ENCODE results near the gene IL36RN. TPM values are rescaled to one million over a fixed set of nuclear protein-coding genes. Genes with fewer than 3 reads are reported as not detected.

IL36RN gene
- 2.0 and 5.1 TPM in 2 replicates for total RNA-seq

GRCh38 chr2:113058998-113059960 lies at the start of gene IL36RN:
TSS of gene IL36RN (plus strand) at chr2:113059198. CDS start at chr2:113059439, 241 bp downstream.

GRCh38 chr2:113052396-113052917 lies 6.5 kb upstream of the IL36RN start, which contains the start of gene IL36B:
TSS of gene IL36B (minus strand) at chr2:113052867.

GRCh38 chr2:113067681-113068080 lies 8.7 kb downstream of the IL36RN start, which contains the start of gene IL1F10:
TSS of gene IL1F10 (plus strand) at chr2:113067970. CDS start at chr2:113072739, 4,769 bp downstream.

Other genes with a start within 250 kb of the IL36RN start
- gene IL1B, start 222.4 kb upstream of the IL36RN start, total RNA-seq, result 176 and 257 TPM in 2 replicates
- gene IL37, start 148.0 kb upstream of the IL36RN start, total RNA-seq, result not detected in 2 replicates
- 1.7 and 2.6 TPM in 2 replicates for gene IL36G, start 81.2 kb upstream of the IL36RN start, total RNA-seq
- gene IL36A, start 53.7 kb upstream of the IL36RN start, total RNA-seq, result 1.0 and 1.2 TPM in 2 replicates
- gene IL36B, start 6.3 kb upstream of the IL36RN start, total RNA-seq, result under 0.01 TPM in 1 of 2 replicates, not detected in the other
- 0.34 TPM in 1 of 2 replicates, not detected in the other for gene IL1F10, start 8.8 kb downstream of the IL36RN start, total RNA-seq
- gene IL1RN, start 68.4 kb downstream of the IL36RN start, total RNA-seq, result 53.7 and 106 TPM in 2 replicates
- gene PSD4, start 114.8 kb downstream of the IL36RN start, total RNA-seq, result 14.4 and 29.4 TPM in 2 replicates
- gene PAX8, start 219.7 kb downstream of the IL36RN start, total RNA-seq, result under 0.01 and 1.1 TPM in 2 replicates

All from nasal cavity respiratory epithelium epithelial cell of viscerocranial mucosa (primary cell).